ENCODE data around the gene ZNHIT2.
A peak's percentile ranks its signal among the peaks of the same experiment; 100 is the strongest.

The ZNHIT2 gene

GRCh38 chr11:65096926-65097325 lies 20.6 kb downstream of the ZNHIT2 start:
- ATAC-seq (ENCODE audit: low read depth) (no peak), DNase-seq (ENCODE audit: low spot score) (no peak)
- H3K27ac ChIP-seq (ENCODE audit: poor library complexity, severe bottlenecking), result peak overlapping the region; percentile 56
- H3K4me3 ChIP-seq (ENCODE audit: severe bottlenecking), result peak overlapping the region; percentile 92
- no peak for TF ChIP-seq CTCF (IDR thresholded peaks at IDR 0.05; ENCODE audit: poor library complexity, severe bottlenecking)
- peaks cover 5% of the 10 kb centered on the region for H3K4me1 ChIP-seq (ENCODE audit: insufficient read depth, poor library complexity, severe bottlenecking)
- no peaks in the 10 kb centered on the region for H3K27me3 ChIP-seq (ENCODE audit: insufficient read depth, poor library complexity, severe bottlenecking)
- no peaks in the 10 kb centered on the region for H3K9me3 ChIP-seq (ENCODE audit: severe bottlenecking)
- peaks cover 15% of the 10 kb centered on the region for H3K36me3 ChIP-seq (ENCODE audit: low read depth)

GRCh38 chr11:65095974-65096806 lies 21.3 kb downstream of the ZNHIT2 start, which contains the start of gene VPS51:
TSS of gene VPS51 (plus strand) at chr11:65096214. CDS start at chr11:65096251, 37 bp downstream.
- Histone ChIP-seq H3K27ac (ENCODE audit: poor library complexity, severe bottlenecking) (peak within 1 kb of the TSS; percentile 56), H3K4me1 (ENCODE audit: insufficient read depth, poor library complexity, severe bottlenecking) (peaks cover 5% of the 10 kb centered on the region), H3K36me3 (ENCODE audit: low read depth) (peaks cover 15% of the 10 kb centered on the region), H3K27me3 (ENCODE audit: insufficient read depth, poor library complexity, severe bottlenecking) (no peaks in the 10 kb centered on the region), H3K9me3 (ENCODE audit: severe bottlenecking) (no peaks in the 10 kb centered on the region), H3K4me3 (ENCODE audit: severe bottlenecking) (peak within 1 kb of the TSS; percentile 92)
- ATAC-seq (ENCODE audit: low read depth) (peak; percentile 98), DNase-seq (ENCODE audit: low spot score) (peak; percentile 90)
- TF ChIP-seq CTCF (IDR thresholded peaks at IDR 0.05; ENCODE audit: poor library complexity, severe bottlenecking), result no peak

GRCh38 chr11:65095427-65095826 lies 22.1 kb downstream of the ZNHIT2 start:
- no peak for TF ChIP-seq CTCF (IDR thresholded peaks at IDR 0.05; ENCODE audit: poor library complexity, severe bottlenecking)
- Histone ChIP-seq H3K27ac (ENCODE audit: poor library complexity, severe bottlenecking) (no peak overlapping the region), H3K36me3 (ENCODE audit: low read depth) (peaks cover 15% of the 10 kb centered on the region), H3K9me3 (ENCODE audit: severe bottlenecking) (no peaks in the 10 kb centered on the region), H3K27me3 (ENCODE audit: insufficient read depth, poor library complexity, severe bottlenecking) (no peaks in the 10 kb centered on the region), H3K4me1 (ENCODE audit: insufficient read depth, poor library complexity, severe bottlenecking) (peaks cover 5% of the 10 kb centered on the region), H3K4me3 (ENCODE audit: severe bottlenecking) (peak overlapping the region; percentile 92)
- DNase-seq (ENCODE audit: low spot score), result no peak
- no peak for ATAC-seq (ENCODE audit: low read depth)

- Histone ChIP-seq H3K27ac (ENCODE audit: poor library complexity, severe bottlenecking) (no peak overlapping the region), H3K4me1 (ENCODE audit: insufficient read depth, poor library complexity, severe bottlenecking) (no peaks in the 10 kb centered on the region), H3K9me3 (ENCODE audit: severe bottlenecking) (no peaks in the 10 kb centered on the region), H3K27me3 (ENCODE audit: insufficient read depth, poor library complexity, severe bottlenecking) (no peaks in the 10 kb centered on the region), H3K36me3 (ENCODE audit: low read depth) (peaks cover 17% of the 10 kb centered on the region), H3K4me3 (ENCODE audit: severe bottlenecking) (no peak overlapping the region)
- ATAC-seq (ENCODE audit: low read depth), result no peak
- no peak for DNase-seq (ENCODE audit: low spot score)
- TF ChIP-seq CTCF (IDR thresholded peaks at IDR 0.05; ENCODE audit: poor library complexity, severe bottlenecking), result no peak
These were observed 26.9 kb downstream of the ZNHIT2 start for GRCh38 chr11:65090628-65091027.

- Histone ChIP-seq H3K9me3 (ENCODE audit: severe bottlenecking) (no peaks in the 10 kb centered on the region), H3K27me3 (ENCODE audit: insufficient read depth, poor library complexity, severe bottlenecking) (no peaks in the 10 kb centered on the region), H3K36me3 (ENCODE audit: low read depth) (peaks cover 23% of the 10 kb centered on the region), H3K27ac (ENCODE audit: poor library complexity, severe bottlenecking) (no peak overlapping the region), H3K4me1 (ENCODE audit: insufficient read depth, poor library complexity, severe bottlenecking) (peaks cover 6% of the 10 kb centered on the region), H3K4me3 (ENCODE audit: severe bottlenecking) (no peak overlapping the region)
- ATAC-seq (ENCODE audit: low read depth) (no peak), DNase-seq (ENCODE audit: low spot score) (no peak)
- TF ChIP-seq CTCF (IDR thresholded peaks at IDR 0.05; ENCODE audit: poor library complexity, severe bottlenecking), result no peak
These were observed 27.9 kb downstream of the ZNHIT2 start for GRCh38 chr11:65089621-65090020.
